Measurements from ENCODE around the gene RASSF4.

RASSF4 gene

DNA sequence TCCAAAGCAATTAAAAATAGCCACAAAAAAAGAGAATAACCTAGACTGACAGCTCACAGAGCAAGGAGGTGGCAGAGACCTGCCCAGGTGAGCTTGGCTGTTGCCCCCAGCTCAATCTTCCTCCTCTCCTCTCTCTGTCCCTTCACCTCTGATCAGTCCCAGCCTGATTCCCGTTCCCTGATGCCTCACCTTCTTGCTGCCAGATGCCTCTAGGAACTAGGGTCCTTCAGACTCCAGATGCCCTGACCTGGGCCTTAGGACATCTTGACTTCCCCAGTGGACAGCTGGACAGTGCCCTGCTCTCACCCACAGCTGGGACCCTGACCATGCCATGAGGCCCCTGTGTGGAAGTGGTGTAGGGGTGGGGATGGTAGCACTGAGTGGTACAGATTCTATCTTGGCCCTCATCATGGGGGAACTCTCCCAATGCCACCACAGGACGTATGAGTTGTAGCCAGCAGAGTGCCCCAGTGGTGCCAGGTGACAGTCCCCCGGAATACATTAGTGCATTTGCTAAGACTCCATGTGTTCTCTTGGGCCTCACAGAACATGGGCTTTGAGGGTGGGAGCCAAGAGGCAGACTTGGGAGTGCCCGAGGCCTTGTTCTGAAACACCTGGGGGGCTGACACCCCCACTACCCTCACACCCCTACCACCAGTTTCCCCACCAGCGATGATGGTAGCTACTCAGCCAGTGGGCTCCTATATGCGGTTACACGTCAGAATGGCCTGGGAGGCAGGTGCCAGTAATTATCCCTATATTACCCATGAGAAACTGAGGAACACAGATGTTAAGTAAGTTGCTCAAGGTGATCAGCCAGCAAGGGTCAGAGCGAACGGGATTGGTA, 17.0 kb downstream of the RASSF4 start:
- DNase-seq (ENCODE audit: low spot score), result no peak

DNA sequence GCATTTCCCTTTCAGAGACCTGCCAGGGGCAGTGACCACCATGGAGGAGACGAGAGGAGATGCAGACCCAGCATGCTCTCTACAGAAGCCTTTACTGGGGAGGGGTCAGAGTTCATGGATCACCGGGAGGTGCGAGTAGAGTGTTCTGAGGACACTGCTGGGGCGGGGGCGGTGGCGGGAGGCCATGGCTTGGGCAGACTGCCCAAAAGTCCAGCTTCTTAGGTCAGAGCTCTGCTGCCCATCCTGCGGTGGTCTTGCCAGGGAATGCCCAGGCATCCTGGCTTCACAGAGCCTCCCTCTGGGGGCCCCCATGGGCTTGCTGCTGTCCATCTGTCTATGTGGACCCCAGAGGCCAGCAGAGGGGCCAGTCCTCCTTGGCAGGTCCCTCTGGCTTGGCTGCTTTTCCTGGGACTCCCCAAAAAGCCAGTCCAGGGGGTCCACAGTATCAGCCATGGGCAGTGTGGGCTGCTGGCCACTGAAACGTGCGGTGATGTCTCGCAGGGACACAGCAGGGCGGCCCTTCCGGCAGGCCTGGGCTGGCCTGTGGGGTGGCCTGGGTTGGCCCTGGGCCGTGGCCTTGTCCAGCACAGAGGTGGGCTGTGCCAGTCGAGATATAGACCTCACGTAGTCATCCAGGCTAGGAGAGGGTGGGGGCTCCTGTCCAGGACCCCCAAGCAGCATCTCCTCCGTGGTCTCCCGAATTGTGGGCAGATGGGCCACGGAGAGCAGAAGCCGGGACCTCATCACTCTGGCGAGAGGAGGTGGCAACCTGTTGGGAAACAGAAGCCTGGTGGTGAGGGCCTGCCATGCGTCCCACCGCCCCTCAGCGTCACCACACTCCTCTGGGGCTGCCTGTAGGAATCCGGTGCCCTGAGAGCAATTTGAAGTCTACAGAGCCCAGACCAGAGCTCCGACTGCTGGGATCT, 17.9 kb downstream of the RASSF4 start:
- no peak for DNase-seq (ENCODE audit: low spot score)

DNA sequence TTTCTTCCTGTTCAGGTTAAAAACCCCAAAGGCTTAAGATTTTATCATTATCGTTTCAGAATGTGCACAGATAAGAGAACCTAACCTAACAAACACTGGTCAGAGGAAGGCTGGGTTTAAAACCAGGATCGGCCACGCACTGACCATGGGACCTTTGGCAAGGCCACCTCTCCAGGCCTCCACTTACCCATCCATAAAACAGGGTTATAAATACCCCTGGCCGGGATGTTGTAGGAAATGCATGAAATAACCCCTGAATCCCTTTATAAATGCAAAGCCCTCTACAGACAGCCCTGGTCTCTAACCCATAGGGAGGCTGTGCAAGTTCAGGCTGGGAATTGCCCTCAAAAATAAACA, 18.6 kb downstream of the RASSF4 start:
- DNase-seq (ENCODE audit: low spot score), result no peak

DNA sequence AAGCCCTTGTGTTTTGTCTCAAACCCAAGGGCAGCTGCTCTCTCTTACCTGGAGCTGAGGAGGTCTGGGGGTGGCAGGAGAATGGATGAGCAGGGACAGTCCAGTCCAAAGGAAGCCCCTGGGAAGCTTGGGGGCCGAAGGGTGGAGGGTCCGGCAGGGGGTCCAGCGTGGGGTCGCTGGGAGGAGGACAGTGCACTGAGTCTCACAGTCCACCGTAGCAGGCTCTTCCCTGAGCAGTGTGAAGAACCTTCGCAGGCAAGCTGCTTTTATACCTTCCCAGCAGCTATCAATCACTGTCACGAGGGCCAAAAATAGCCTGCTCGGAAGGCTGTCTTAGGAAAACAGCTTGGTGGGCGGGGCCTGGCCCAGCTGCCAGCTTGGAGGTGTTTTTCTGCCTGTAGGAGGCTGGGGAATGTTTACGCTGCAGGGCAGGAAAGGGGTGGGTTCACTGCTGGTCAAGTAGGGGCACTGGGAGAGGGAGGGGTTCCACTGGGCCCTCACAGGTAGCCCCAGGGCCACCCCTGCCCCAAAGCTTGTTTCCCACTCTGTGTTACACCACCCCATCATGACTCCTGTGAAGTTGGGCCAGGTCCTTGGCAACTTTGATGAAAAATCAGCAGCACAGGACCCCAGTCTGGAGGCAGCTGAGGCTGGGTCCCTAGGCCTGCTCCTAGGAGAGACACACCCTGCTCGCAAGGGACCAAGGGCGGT, 19.1 kb downstream of the RASSF4 start, which contains the start of gene DEPP1:
TSS of gene DEPP1 (minus strand) at position 240 of the 711 bp plus-strand sequence. CDS start 779 bp downstream, outside the sequence.
- DNase-seq (ENCODE audit: low spot score), result peak; percentile 17

DNA sequence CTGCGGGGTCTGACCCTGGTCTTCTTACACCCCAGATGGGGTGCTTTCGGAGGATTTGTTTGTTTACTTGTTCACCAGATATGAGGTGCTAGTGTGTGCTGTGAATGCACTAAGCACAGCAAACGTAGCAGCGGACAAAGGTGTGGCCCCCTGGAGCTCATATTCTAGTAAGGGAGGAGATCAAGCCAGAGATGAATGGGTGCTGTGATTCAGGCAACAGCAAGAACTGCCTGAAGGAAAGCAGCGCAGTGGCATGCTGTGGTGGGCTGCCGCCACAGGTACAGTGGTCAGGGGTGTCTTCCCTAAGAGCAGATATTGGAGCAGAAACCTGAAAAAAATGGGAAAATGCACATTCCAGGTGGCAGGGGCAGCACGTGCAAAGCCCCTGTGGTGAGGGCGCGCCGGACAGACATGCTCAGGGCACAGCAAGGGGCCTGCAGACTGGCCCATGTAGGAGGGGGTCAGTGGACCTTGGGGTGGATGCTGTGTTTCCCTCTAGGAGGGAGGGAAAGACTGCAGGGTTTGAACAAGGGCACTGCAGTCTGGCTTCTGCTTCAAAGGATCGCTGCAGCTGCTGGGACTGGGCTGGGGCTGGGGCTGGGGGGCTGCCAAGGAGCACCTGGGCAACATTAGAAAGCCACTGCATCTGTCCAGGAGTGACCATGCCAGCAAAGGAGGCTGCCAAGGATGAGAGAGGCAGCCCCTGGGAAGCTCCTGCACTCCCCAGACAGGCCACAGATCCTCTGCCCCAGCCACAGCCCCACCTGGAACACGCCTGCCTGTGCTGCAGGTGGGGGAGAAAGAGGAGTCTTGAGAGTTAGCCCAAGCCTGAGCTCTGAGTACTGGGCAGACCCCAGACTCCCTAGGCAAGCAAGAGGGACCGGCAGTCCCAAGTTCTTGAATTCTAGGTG, 19.9 kb downstream of the RASSF4 start:
- no peak for DNase-seq (ENCODE audit: low spot score)

DNA sequence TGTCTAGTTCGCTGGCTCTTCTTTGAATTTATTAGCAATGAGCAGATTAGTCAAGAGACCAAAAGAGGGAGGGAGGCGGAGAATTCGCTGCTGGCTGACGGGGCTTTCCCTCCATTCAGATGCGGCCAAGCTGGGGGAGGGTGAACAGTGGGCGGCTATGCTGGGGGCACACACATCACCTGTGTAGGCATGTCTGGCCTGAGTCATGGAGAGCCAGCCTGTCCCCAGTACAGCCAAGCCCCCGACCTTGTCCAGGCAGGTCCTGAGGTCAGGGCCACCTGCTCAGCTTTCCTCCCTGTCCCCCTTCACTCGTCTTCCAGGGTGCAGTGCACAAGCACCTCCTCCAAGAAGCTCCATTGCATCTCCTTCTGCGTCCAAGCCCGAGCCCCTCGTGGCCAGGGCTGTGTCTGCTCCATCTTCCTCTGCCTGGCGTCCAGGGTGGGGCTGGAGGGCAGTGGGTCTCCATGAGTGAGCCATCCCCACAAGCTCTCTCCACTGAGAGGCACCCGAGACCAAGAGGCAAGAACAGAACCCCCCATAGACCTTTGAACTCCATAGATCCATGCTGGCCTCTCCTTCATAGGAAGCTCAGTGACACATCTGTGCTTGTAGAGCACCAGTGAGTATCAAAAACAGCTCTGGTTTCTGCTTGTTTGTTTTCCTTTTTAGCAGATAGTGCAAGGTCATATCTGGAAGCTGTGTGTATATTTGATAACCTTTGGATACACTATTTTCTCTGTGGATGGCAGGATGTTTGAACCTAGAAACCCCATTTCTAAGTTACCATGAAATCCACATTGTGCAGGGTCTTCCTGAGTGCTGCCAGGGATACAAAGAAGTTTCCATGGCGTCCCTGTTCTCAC, 20.9 kb downstream of the RASSF4 start:
- DNase-seq (ENCODE audit: low spot score), result no peak

DNA sequence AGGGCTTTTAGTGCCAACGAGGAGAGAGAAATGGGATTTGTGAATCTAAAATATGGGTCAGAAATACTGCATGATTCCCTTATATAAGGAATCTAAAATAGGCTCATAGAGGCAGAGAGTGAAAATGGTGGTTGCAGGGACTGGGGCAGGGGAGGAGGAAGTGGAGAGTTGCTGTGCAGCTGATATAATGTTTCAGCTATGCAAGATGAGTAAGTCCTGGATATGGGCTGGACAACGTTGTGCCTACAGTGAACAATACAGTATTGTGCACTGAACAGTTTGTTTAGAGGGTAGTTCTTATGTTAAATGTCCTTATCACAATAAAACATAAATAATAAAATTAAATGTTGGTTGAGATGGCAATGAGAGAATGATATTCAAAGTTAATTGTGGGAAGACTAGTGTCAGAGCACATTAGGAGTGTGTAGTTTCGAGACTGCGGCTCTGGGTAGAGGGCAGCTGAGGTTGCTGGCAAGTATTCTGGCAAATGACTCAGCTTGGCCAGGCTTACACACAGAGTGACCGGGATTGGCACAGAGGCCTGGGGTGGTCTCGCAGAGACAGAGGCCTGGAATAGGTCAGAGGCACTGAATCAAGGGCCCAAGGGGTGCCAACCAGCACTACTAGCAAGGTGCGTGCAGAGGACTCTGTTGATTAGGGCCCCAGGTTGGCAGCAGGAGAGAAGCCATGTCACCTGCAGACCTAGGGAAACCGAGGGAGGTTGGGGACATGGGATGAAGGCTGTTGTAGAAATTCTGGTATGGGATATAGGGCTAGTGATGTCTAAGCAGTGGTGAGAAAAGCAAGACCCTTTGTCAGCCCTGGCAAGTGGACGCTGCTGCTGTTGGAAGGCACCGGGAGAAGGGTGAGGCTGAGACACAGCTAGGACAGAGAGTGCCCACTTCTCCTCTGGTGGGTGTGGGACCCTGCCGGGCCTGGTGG, 21.8 kb downstream of the RASSF4 start:
- DNase-seq (ENCODE audit: low spot score), result no peak

DNA sequence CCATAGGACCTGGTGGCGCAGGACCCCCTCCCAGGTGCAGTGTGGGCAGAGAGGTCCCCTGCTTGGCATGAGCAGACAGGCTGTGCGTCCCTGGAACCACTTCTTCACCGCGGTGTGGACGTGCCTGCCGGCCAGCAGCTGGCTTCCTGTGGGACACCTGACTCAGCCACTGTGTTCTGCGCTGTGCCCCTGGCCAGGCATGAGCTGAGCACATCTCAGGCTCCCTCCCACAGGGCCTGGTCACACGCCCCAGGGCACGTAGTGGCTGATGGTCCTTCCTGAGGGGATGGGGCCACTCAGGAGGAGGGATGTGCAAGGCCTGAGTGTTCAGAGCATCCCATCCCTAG, 22.5 kb downstream of the RASSF4 start:
- no peak for DNase-seq (ENCODE audit: low spot score)

DNA sequence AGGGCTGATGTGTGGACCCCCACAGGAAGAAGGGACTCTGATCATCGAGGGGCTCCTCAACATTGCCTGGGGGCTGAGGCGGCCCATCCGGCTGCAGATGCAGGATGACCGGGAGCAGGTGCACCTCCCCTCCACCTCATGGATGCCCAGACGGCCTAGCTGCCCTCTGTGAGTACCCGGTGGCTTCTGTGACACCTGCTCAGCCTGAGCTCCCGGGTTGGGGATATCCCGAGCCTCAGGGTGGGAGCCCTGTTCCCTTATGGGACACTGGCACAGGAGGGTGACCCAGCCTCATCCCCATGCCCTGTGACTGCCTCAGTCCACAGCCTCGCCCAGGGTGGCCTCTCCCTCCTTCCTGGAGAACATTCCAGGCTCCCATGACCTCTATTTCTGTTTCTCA, 22.9 kb downstream of the RASSF4 start:
- no peak for DNase-seq (ENCODE audit: low spot score)

DNA sequence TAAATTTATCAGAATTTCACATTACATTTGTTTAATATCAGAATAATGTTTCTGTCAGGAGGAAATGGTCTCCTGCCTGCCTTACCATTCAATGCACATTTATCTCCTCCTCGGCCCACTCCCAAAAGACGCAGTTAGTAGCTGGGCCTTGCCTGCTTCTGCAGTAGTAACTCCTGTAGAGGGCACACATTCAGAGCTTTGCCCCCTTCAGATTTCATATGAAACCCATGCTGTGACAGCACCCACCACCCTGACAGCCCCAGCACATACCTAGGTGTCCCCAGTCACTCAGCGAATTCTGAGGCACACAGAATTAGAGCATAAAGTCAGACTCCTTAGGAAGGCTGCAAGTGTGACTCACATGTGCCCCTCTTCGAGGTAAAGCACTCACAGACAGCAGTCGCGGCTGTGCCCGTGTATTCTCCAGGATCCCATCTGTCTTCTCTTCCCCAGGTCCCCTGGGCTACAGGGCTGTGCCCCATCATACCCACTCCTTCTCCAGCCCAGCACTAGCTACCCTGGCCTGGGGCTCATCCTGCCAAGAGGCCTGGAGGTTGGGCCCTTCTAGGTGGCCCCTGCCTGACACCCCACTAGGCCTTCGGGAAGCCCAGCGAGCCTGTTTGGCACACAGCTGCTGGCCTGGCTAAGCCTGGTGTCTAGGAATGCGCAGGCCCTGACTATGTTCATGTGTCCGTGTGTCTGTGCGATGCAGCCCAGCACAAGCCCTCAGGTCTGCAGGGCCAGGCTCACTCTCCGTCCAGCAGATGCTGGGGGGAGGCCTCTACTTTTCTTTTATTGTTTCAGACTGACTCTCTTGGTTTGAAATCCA, 23.7 kb downstream of the RASSF4 start:
- DNase-seq (ENCODE audit: low spot score), result no peak

DNA sequence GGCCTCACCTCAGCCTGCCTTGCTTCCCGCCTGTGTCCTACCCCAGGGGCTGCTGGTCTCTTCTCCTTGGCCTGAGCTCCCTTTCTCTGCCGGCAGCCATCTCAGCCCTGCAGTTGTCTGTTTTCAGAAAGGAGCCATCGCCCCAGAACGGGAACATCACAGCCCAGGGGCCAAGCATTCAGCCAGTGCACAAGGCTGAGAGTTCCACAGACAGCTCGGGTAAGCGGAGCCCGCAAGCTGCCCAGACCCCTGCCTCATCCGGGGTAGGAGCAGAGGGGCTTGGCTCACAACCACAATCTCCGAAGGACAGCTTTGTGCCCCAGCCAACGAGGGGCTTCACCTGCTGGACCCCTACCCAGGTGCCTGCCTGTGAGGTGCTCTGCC, 24.3 kb downstream of the RASSF4 start:
- no peak for DNase-seq (ENCODE audit: low spot score)

DNA sequence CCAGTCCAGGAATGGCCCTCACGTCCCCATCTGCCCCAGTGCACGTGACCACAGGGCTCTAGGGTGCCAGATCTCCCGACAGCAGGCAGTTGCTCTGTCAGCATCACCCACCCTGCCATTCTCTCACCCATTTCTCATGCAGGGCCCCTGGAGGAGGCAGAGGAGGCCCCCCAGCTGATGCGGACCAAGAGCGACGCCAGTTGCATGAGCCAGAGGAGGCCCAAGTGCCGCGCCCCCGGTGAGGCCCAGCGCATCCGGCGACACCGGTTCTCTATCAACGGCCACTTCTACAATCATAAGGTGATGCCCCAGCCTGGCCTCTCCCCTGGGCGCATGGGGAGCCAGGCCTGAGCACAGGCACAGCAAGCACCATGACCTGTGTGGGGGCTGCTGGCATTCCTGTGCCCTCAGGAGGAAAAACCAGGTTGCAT, 25.1 kb downstream of the RASSF4 start:
- DNase-seq (ENCODE audit: low spot score), result no peak

DNA sequence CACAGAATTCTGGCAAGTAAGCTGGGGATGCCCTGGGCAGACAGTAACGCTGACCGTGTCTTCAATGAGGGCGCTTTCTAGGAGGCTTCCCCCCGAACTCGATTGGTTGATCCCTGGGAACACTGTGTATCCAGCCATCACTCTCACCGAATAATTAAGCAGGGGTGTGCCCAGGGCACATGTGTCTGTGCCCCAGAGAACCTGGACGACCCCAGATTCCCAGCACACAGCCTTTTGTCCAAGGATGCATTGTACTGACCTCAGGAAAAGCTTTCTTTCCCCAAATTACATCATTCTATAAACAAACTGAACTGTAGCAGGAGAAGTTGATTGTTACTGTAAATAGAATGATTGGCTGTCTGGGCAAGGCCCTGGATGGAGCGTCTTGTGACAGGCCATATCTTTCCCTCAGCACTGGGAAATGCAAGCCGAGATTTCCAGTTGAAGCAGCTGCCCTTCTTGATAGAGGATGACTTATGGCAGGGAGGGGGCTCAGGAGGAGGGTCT, 25.6 kb downstream of the RASSF4 start:
- no peak for DNase-seq (ENCODE audit: low spot score)

DNA sequence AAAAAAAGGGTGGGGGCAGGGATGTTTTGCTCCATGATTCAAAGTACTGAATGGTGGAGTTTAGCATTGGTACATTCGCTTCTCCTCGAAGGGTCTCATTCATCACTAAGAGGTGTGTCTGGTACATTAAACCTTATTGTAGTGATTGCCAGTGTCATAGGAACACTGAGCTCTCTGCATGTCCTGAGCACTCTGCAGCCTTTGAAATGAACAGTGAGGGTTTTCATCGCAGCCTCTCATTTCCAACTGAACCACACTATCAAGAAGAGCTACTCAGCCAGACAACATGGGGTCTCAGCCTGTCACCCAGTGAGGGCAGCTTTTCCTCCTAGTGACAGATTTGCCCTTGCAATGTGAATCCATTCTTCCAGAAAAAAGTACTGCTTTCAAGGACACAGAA, 26.6 kb downstream of the RASSF4 start:
- no peak for DNase-seq (ENCODE audit: low spot score)

DNA sequence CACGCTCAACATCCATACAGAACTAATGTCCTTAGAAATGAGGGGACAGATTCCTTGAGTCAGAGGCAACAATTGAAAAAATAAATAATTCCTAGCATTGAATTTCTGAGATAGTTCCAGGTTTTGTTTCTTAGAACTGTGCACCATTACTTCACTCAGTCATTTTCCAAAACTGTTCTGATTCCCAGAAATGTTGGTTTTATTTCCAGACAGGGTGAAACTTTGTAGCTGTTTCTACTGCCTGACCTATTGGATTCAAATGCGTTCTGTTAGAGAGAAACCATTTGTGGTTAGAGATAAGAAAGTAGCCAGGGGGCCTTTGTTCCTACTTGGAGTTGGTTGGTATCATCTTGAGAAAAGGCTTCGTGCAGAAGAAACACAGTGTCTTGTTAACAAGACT, 27.1 kb downstream of the RASSF4 start:
- DNase-seq (ENCODE audit: low spot score), result no peak

DNA sequence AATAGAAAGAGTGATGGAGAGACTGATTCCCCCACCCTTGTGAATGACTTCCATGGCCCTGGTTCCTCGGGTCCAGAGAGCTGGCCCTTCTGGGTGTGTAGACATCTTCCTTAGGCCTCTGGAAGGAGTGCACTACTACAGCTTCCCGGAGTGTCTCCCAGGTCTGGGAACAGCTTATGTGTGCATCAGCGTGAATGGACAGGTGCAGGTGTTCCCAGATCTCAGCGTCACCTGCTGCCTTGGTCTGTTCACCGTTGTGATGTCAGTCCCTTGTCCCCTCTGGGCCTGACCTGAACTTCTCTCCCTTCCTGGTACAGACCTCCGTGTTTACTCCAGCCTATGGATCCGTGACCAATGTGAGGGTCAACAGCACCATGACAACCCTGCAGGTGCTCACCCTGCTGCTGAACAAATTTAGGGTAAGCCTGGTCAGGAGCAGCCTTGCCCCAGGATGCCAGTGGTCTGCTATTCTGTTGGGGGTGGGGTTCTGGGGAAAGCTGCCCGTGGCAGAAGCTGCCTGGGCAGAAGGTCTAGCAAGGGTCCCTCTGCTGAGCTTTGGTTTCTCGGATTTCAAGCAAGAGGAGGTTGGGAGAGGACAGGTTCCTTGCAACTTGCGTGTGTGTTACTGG, 29.5 kb downstream of the RASSF4 start:
- no peak for DNase-seq (ENCODE audit: low spot score)

DNA sequence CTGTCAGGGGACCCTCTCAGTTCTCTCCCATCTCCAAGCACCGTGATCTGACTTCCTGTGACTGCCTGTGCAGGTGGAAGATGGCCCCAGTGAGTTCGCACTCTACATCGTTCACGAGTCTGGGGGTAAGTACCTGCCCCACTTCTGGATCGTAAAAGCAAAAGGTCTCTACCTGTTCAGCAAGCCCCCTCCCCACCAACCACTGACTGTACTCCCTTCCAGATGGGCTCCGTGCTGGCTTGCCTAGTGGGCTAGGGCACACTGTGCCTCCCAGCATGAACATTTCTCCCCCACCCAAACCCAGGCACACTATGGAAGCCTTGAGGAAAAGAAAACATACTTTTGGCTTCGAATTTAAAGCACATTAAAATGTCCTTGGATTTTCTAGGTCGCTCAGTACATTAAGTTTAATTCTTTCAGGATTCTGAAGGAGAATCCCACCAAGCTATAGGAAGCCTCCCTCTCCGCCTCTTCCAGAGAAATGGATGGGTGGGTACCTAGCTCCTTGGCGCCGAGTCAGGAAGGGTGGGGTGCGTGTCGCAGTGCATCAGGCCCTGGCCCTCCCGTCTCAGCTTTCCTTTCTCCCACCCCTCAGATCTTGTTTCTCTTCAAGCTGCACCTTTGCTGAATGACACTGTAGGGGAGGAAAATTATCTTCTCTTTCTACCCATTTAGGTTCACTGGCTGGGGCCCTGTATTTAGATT, 30.1 kb downstream of the RASSF4 start:
- no peak for DNase-seq (ENCODE audit: low spot score)

Measured in hematopoietic multipotent progenitor cell treated with erythropoietin and hydrocortisone succinate and interleukin-3 and kit ligand, for 17 days (in vitro differentiated cells).